ENCODE data around the gene PHACTR3.

DNA sequence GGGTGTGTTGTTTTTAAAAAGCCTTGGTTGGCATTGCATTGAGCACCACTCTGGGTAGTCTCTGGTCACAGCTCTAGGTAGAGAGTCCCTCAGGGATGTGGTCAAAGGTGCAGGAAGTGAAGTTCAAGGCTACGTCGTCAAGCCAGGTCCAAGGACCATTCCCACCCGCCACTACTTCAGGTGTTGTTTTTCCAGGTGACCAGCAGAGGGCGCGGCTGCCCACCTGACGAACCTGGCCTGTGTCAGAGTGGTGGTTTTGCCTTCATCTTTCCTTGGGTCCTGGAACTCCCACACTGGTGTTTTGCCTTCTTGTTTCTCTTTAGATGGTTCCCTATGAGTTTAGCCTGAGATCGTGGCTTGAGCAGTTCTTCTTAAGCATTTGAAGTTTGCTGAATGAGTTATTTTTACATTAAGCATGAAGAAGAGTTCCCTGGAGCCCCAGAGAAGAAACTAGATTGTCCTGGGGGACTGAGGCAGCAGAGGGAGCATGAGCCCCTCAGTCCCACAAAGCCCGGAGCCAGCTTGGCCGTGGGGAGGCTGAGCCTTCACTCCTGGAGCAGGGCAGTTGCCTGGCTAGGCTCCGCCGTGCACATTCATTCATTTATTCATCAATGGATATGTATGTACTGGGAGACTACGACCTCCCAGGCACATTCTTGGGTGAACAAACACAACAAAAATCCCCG lies 5.6 kb upstream of the PHACTR3 start:
- TF ChIP-seq EP300 (IDR thresholded peaks at IDR 0.05) = no peak
- TF ChIP-seq, protein P1, sequence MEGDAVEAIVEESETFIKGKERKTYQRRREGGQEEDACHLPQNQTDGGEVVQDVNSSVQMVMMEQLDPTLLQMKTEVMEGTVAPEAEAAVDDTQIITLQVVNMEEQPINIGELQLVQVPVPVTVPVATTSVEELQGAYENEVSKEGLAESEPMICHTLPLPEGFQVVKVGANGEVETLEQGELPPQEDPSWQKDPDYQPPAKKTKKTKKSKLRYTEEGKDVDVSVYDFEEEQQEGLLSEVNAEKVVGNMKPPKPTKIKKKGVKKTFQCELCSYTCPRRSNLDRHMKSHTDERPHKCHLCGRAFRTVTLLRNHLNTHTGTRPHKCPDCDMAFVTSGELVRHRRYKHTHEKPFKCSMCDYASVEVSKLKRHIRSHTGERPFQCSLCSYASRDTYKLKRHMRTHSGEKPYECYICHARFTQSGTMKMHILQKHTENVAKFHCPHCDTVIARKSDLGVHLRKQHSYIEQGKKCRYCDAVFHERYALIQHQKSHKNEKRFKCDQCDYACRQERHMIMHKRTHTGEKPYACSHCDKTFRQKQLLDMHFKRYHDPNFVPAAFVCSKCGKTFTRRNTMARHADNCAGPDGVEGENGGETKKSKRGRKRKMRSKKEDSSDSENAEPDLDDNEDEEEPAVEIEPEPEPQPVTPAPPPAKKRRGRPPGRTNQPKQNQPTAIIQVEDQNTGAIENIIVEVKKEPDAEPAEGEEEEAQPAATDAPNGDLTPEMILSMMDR (IDR thresholded peaks at IDR 0.05) = peak; percentile 39 to 68 (median 49)

All from tibial nerve (tissue), 4 donors.